Measurements from ENCODE around the gene SRA1. TPM values are rescaled to one million over a fixed set of nuclear protein-coding genes. Genes with fewer than 3 reads are reported as not detected.

Gene SRA1
- total RNA-seq, 5 donors from 2014 or later (not counting 1 experiment from before 2014, with no cell fraction given): 26.8 to 30.5 (median 28.4) TPM

GRCh38 chr5:140540227-140540626, 17.0 kb downstream of the SRA1 start:
- H3K27ac Mint-ChIP-seq: peak overlapping the region in 1 of 2 donors; percentile 11
- no peaks in the 10 kb centered on the region for H3K9me3 Mint-ChIP-seq
- Histone ChIP-seq H3K27ac (ENCODE audit: low read length) (no peak overlapping the region), H3K9me3 (no peaks in the 10 kb centered on the region), H3K27me3 (replicated peaks in 1 of 2; ENCODE audit: control insufficient read depth in 2 of 2, extremely low read depth in 1 of 2, insufficient read depth in 2 of 2, low read length in 1 of 2) (no peaks in the 10 kb centered on the region), H3K4me3 (ENCODE audit: control insufficient read depth in 1 of 2, extremely low read depth in 1 of 2, low read length in 1 of 2) (no peak overlapping the region), H3K4me1 (ENCODE audit: control insufficient read depth in 1 of 2, extremely low read depth in 1 of 2, insufficient read depth in 2 of 2, low read length in 2 of 2) (no peaks in the 10 kb centered on the region), H3K36me3 (ENCODE audit: control insufficient read depth in 2 of 2, extremely low read depth in 1 of 2, insufficient read depth in 1 of 2, low read length in 1 of 2) (peaks cover 2 to 75% of the 10 kb centered on the region in 2 donors)
- no peak for DNase-seq
- H3K27me3 Mint-ChIP-seq: no peaks in the 10 kb centered on the region
- no peak for ATAC-seq (replicated peaks in 1 of 4)
- H3K4me1 Mint-ChIP-seq: peaks cover 0 to 1% (median 0%) of the 10 kb centered on the region in 3 donors
- no peak overlapping the region for H3K4me3 Mint-ChIP-seq
- CTCF ChIA-PET: interaction anchor here in 1 of 2 donors (0.6 kb wide), 1 partner anchor 156 kb away, joined by 4 read pairs; no protein-coding TSS in a partner anchor
- H3K36me3 Mint-ChIP-seq: peaks cover 50% of the 10 kb centered on the region
- no CpG with 5 or more reads among the region's 1 CpG for WGBS (ENCODE audit: insufficient coverage)
- POLR2A ChIA-PET: interaction anchor here in 1 of 2 donors (1.2 kb wide), 1 partner anchor 107 kb away, joined by 5 read pairs; the partner anchor contains the start of genes IK and NDUFA2

- DNase-seq (no peak), ATAC-seq (replicated peaks in 1 of 4) (no peak)
- H3K4me3 ChIP-seq (ENCODE audit: control insufficient read depth in 1 of 2, extremely low read depth in 1 of 2, low read length in 1 of 2): no peak overlapping the region
- H3K4me1 Mint-ChIP-seq: no peaks in the 10 kb centered on the region
- H3K27me3 Mint-ChIP-seq: no peaks in the 10 kb centered on the region
- POLR2A ChIA-PET: no interaction called here
- no peak overlapping the region for H3K27ac ChIP-seq (ENCODE audit: low read length)
- peaks cover 30% of the 10 kb centered on the region for H3K36me3 Mint-ChIP-seq
- no peaks in the 10 kb centered on the region for H3K4me1 ChIP-seq (ENCODE audit: control insufficient read depth in 1 of 2, extremely low read depth in 1 of 2, insufficient read depth in 2 of 2, low read length in 2 of 2)
- H3K9me3 ChIP-seq: no peaks in the 10 kb centered on the region
- no peaks in the 10 kb centered on the region for H3K27me3 ChIP-seq (replicated peaks in 1 of 2; ENCODE audit: control insufficient read depth in 2 of 2, extremely low read depth in 1 of 2, insufficient read depth in 2 of 2, low read length in 1 of 2)
- WGBS (ENCODE audit: insufficient coverage): no CpG with 5 or more reads among the region's 2 CpGs
- CTCF ChIA-PET: no interaction called here
- peaks cover 0 to 44% of the 10 kb centered on the region in 2 donors for H3K36me3 ChIP-seq (ENCODE audit: control insufficient read depth in 2 of 2, extremely low read depth in 1 of 2, insufficient read depth in 1 of 2, low read length in 1 of 2)
- peak overlapping the region in 1 of 2 donors; percentile 47 for H3K27ac Mint-ChIP-seq
- H3K4me3 Mint-ChIP-seq: no peak overlapping the region
- H3K9me3 Mint-ChIP-seq: no peaks in the 10 kb centered on the region
These were observed 33.3 kb downstream of the SRA1 start for GRCh38 chr5:140524003-140524402.

GRCh38 chr5:140513124-140513523, 44.1 kb downstream of the SRA1 start:
- no peaks in the 10 kb centered on the region for H3K27me3 Mint-ChIP-seq
- no peaks in the 10 kb centered on the region for H3K4me1 Mint-ChIP-seq
- no peak for ATAC-seq (replicated peaks in 1 of 4)
- no peak for DNase-seq
- Histone ChIP-seq H3K36me3 (ENCODE audit: control insufficient read depth in 2 of 2, extremely low read depth in 1 of 2, insufficient read depth in 1 of 2, low read length in 1 of 2) (peaks cover 14 to 60% of the 10 kb centered on the region in 2 donors), H3K27ac (ENCODE audit: low read length) (no peak overlapping the region), H3K4me3 (ENCODE audit: control insufficient read depth in 1 of 2, extremely low read depth in 1 of 2, low read length in 1 of 2) (no peak overlapping the region), H3K27me3 (replicated peaks in 1 of 2; ENCODE audit: control insufficient read depth in 2 of 2, extremely low read depth in 1 of 2, insufficient read depth in 2 of 2, low read length in 1 of 2) (no peaks in the 10 kb centered on the region), H3K4me1 (ENCODE audit: control insufficient read depth in 1 of 2, extremely low read depth in 1 of 2, insufficient read depth in 2 of 2, low read length in 2 of 2) (no peaks in the 10 kb centered on the region), H3K9me3 (no peaks in the 10 kb centered on the region)
- ChIA-PET CTCF (no interaction called here), POLR2A (interaction anchor here in 1 of 2 donors (0.7 kb wide), 1 partner anchor 50 kb away, joined by 8 read pairs; no protein-coding TSS in a partner anchor)
- no peaks in the 10 kb centered on the region for H3K9me3 Mint-ChIP-seq
- 100% methylated on average over 2 of the region's 2 CpGs for WGBS (ENCODE audit: insufficient coverage)
- no peak overlapping the region for H3K27ac Mint-ChIP-seq
- peaks cover 43% of the 10 kb centered on the region for H3K36me3 Mint-ChIP-seq
- no peak overlapping the region for H3K4me3 Mint-ChIP-seq

- no peaks in the 10 kb centered on the region for H3K9me3 ChIP-seq
- H3K4me3 ChIP-seq (ENCODE audit: control insufficient read depth in 1 of 2, extremely low read depth in 1 of 2, low read length in 1 of 2): no peak overlapping the region
- H3K27ac ChIP-seq (ENCODE audit: low read length): no peak overlapping the region
- no peaks in the 10 kb centered on the region for H3K27me3 Mint-ChIP-seq
- DNase-seq (no peak), ATAC-seq (replicated peaks in 1 of 4) (no peak)
- H3K4me1 ChIP-seq (ENCODE audit: control insufficient read depth in 1 of 2, extremely low read depth in 1 of 2, insufficient read depth in 2 of 2, low read length in 2 of 2): no peaks in the 10 kb centered on the region
- CTCF ChIA-PET: interaction anchor here in 1 of 2 donors (0.6 kb wide), 1 partner anchor 1403 kb away, joined by 3 read pairs; no protein-coding TSS in a partner anchor
- no peaks in the 10 kb centered on the region for H3K27me3 ChIP-seq (replicated peaks in 1 of 2; ENCODE audit: control insufficient read depth in 2 of 2, extremely low read depth in 1 of 2, insufficient read depth in 2 of 2, low read length in 1 of 2)
- POLR2A ChIA-PET: no interaction called here
- no peaks in the 10 kb centered on the region for H3K9me3 Mint-ChIP-seq
- peaks cover 14 to 80% of the 10 kb centered on the region in 2 donors for H3K36me3 ChIP-seq (ENCODE audit: control insufficient read depth in 2 of 2, extremely low read depth in 1 of 2, insufficient read depth in 1 of 2, low read length in 1 of 2)
- 100% methylated on average over 2 of the region's 4 CpGs for WGBS (ENCODE audit: insufficient coverage)
- H3K4me1 Mint-ChIP-seq: no peaks in the 10 kb centered on the region
- H3K4me3 Mint-ChIP-seq: no peak overlapping the region
- no peak overlapping the region for H3K27ac Mint-ChIP-seq
- peaks cover 50% of the 10 kb centered on the region for H3K36me3 Mint-ChIP-seq
These were observed 47.4 kb downstream of the SRA1 start for GRCh38 chr5:140509898-140510297.

GRCh38 chr5:140502834-140503233, 54.4 kb downstream of the SRA1 start:
- Mint-ChIP-seq H3K27ac (no peak overlapping the region), H3K27me3 (no peaks in the 10 kb centered on the region), H3K9me3 (no peaks in the 10 kb centered on the region), H3K36me3 (peaks cover 29% of the 10 kb centered on the region), H3K4me1 (peaks cover 0 to 7% (median 6%) of the 10 kb centered on the region in 3 donors), H3K4me3 (no peak overlapping the region)
- POLR2A ChIA-PET: no interaction called here
- no peak for DNase-seq
- Histone ChIP-seq H3K27me3 (replicated peaks in 1 of 2; ENCODE audit: control insufficient read depth in 2 of 2, extremely low read depth in 1 of 2, insufficient read depth in 2 of 2, low read length in 1 of 2) (no peaks in the 10 kb centered on the region), H3K4me3 (ENCODE audit: control insufficient read depth in 1 of 2, extremely low read depth in 1 of 2, low read length in 1 of 2) (no peak overlapping the region), H3K4me1 (ENCODE audit: control insufficient read depth in 1 of 2, extremely low read depth in 1 of 2, insufficient read depth in 2 of 2, low read length in 2 of 2) (no peaks in the 10 kb centered on the region), H3K27ac (ENCODE audit: low read length) (no peak overlapping the region), H3K9me3 (no peaks in the 10 kb centered on the region), H3K36me3 (ENCODE audit: control insufficient read depth in 2 of 2, extremely low read depth in 1 of 2, insufficient read depth in 1 of 2, low read length in 1 of 2) (peaks cover 0 to 32% of the 10 kb centered on the region in 2 donors)
- no CpG with 5 or more reads among the region's 2 CpGs for WGBS (ENCODE audit: insufficient coverage)
- CTCF ChIA-PET: interaction anchor here in 1 of 2 donors (0.6 kb wide), 1 partner anchor 217 kb away, joined by 3 read pairs; no protein-coding TSS in a partner anchor
- ATAC-seq (replicated peaks in 1 of 4): no peak

Other genes with a start within 250 kb of the SRA1 start
- 1 to 10 TPM in 3 of 5 donors, under 1 TPM in 2; 0.47 to 2.8 (median 1.9) TPM for gene HBEGF, start 210.9 kb downstream of the SRA1 start, total RNA-seq
- gene SLC4A9, start 197.3 kb downstream of the SRA1 start, total RNA-seq: under 1 TPM in 1 of 5 donors, not detected in 4; 0.18 TPM
- 100 to 1,000 TPM; 184 to 220 (median 203) TPM for gene ANKHD1, start 155.6 kb downstream of the SRA1 start, total RNA-seq
- 10 to 100 TPM; 10.6 to 23.6 (median 20.4) TPM for gene EIF4EBP3, start 9.8 kb downstream of the SRA1 start, total RNA-seq
- 10 to 100 TPM; 53.9 to 70.5 (median 64.1) TPM for gene APBB3, start 7.1 kb upstream of the SRA1 start, total RNA-seq
- 10 to 100 TPM; 47.7 to 75.2 (median 72.4) TPM for gene SLC35A4, start 7.4 kb upstream of the SRA1 start, total RNA-seq
- 1 to 10 TPM in 4 of 5 donors, under 1 TPM in 1; 0.70 to 1.8 (median 1.3) TPM for gene CD14, start 75.7 kb upstream of the SRA1 start, total RNA-seq
- gene TMCO6, start 82.0 kb upstream of the SRA1 start, total RNA-seq: 10 to 100 TPM; 24.9 to 56.8 (median 52.2) TPM
- 10 to 100 TPM; 36.6 to 48.8 (median 45.4) TPM for gene NDUFA2, start 90.2 kb upstream of the SRA1 start, total RNA-seq
- gene IK, start 90.4 kb upstream of the SRA1 start, total RNA-seq: 100 to 1,000 TPM; 139 to 166 (median 152) TPM
- gene WDR55, start 107.4 kb upstream of the SRA1 start, total RNA-seq: 10 to 100 TPM; 36.6 to 50.9 (median 42.9) TPM
- gene DND1, start 116.1 kb upstream of the SRA1 start, total RNA-seq: 1 to 10 TPM; 3.0 to 6.4 (median 5.5) TPM
- 10 to 100 TPM; 55.8 to 71.1 (median 70.0) TPM for gene HARS1, start 133.9 kb upstream of the SRA1 start, total RNA-seq
- gene HARS2, start 134.0 kb upstream of the SRA1 start, total RNA-seq: 10 to 100 TPM; 30.7 to 58.5 (median 52.7) TPM
- 10 to 100 TPM; 39.9 to 59.5 (median 58.0) TPM for gene ZMAT2, start 143.0 kb upstream of the SRA1 start, total RNA-seq
- gene PCDHA1, start 228.7 kb upstream of the SRA1 start, total RNA-seq: not detected
- not detected for gene PCDHA2, start 237.4 kb upstream of the SRA1 start, total RNA-seq
- not detected for gene PCDHA3, start 243.6 kb upstream of the SRA1 start, total RNA-seq
- not detected for gene PCDHA4, start 249.6 kb upstream of the SRA1 start, total RNA-seq